Ascending aorta (tissue), 2 donors: ENCODE data around the gene B4GALNT4. TPM values are rescaled to one million over a fixed set of nuclear protein-coding genes. Genes with fewer than 3 reads are reported as not detected.

Source experiments
- DNase-seq, 2 donors: peaks; one replicate each; pipeline ENCODE4 v3.0.0-alpha.2; 2019; ENCODE audit warnings: low spot score in 2 of 2
- H3K27ac ChIP-seq, 2 donors: fragments of 200-600 bp; sonication (generic); one replicate each; pipeline ENCODE4 v1.5.1; 2016 to 2017; ENCODE audit warnings: mild to moderate bottlenecking in 1 of 2
- H3K27me3 ChIP-seq: fragments of 200-600 bp; sonication (generic); one replicate; pipeline ENCODE4 v1.5.1; 2017
- H3K36me3 ChIP-seq, 2 donors: fragments of 200-600 bp; sonication (generic); one replicate each; pipeline ENCODE4 v1.5.1; 2016
- H3K4me1 ChIP-seq, 2 donors: fragments of 200-600 bp; sonication (generic); one replicate each; pipeline ENCODE4 v1.5.1; 2016 to 2017; ENCODE audit warnings: mild to moderate bottlenecking in 1 of 2
- H3K4me3 ChIP-seq, 2 donors: fragments of 200-600 bp; sonication (generic); one replicate each; pipeline ENCODE4 v1.5.1; 2016 to 2017; ENCODE audit warnings: mild to moderate bottlenecking in 1 of 2
- H3K9me3 ChIP-seq, 2 donors: fragments of 200-600 bp; sonication (generic); one replicate each; pipeline ENCODE4 v1.5.1; 2016
- CTCF ChIP-seq, 3 experiments: fragments of 200-600 bp in 2 of 3; fragments of 450-650 bp in 1 of 3; sonication (generic) in 2 of 3; IDR thresholded peaks; one replicate each; pipeline ENCODE4 v1.5.1; 2016 to 2019; ENCODE audit warnings: antibody characterized with exemption in 3 of 3, mild to moderate bottlenecking in 1 of 3, moderate library complexity in 1 of 3
- intact Hi-C: fragments of 100-400 bp; cut with DNase I; formaldehyde crosslinking; loops from one replicate; pipeline ENCODE4 v1.15.1; 2023
- total RNA-seq: library from RNA; depleted of rRNA; stranded (reverse); fragments of >200 nt; gene quantifications from one replicate; pipeline ENCODE4 v1.1.0, GENCODE V29; 2016

The B4GALNT4 gene
- total RNA-seq, 1 donor from 2014 or later = not detected

- H3K27ac ChIP-seq = no peak overlapping the region
- H3K4me1 ChIP-seq = peaks cover 6 to 8% of the 10 kb centered on the region in 2 donors
- no peak overlapping the region for H3K4me3 ChIP-seq
- intact Hi-C loops = no loop called here
- H3K9me3 ChIP-seq = no peaks in the 10 kb centered on the region
- DNase-seq = no peak
- TF ChIP-seq CTCF (IDR thresholded peaks at IDR 0.05) = no peak
- H3K27me3 ChIP-seq = peaks cover 12% of the 10 kb centered on the region
- no peaks in the 10 kb centered on the region for H3K36me3 ChIP-seq
Observed at GRCh38 chr11:403761-404431, 34.6 kb downstream of the B4GALNT4 start.

- Histone ChIP-seq H3K27me3 (peaks cover 8% of the 10 kb centered on the region), H3K4me3 (no peak overlapping the region), H3K36me3 (no peaks in the 10 kb centered on the region), H3K4me1 (peaks cover 6 to 8% of the 10 kb centered on the region in 2 donors), H3K9me3 (no peaks in the 10 kb centered on the region), H3K27ac (no peak overlapping the region)
- intact Hi-C loops = no loop called here
- no peak for DNase-seq
- no peak for TF ChIP-seq CTCF (IDR thresholded peaks at IDR 0.05)
Observed at GRCh38 chr11:404551-405264, 35.4 kb downstream of the B4GALNT4 start.

GRCh38 chr11:405323-405953 lies 36.1 kb downstream of the B4GALNT4 start:
- Histone ChIP-seq H3K27me3 (peaks cover 1% of the 10 kb centered on the region), H3K36me3 (no peaks in the 10 kb centered on the region), H3K4me3 (no peak overlapping the region), H3K27ac (no peak overlapping the region), H3K4me1 (peaks cover 6 to 8% of the 10 kb centered on the region in 2 donors), H3K9me3 (no peaks in the 10 kb centered on the region)
- no peak for DNase-seq
- TF ChIP-seq CTCF (IDR thresholded peaks at IDR 0.05) = no peak
- intact Hi-C loops = no loop called here

GRCh38 chr11:405954-406795 lies 36.9 kb downstream of the B4GALNT4 start:
- intact Hi-C loops = loop anchor here (2.0 kb wide), 1 partner anchor 45 kb away; the partner anchor contains the start of gene PTDSS2
- no peak for DNase-seq
- no peaks in the 10 kb centered on the region for H3K9me3 ChIP-seq
- no peaks in the 10 kb centered on the region for H3K36me3 ChIP-seq
- H3K27me3 ChIP-seq = no peaks in the 10 kb centered on the region
- peak overlapping the region; percentile 55 to 56 for H3K4me3 ChIP-seq
- H3K27ac ChIP-seq = no peak overlapping the region
- H3K4me1 ChIP-seq = peaks cover 6 to 8% of the 10 kb centered on the region in 2 donors
- TF ChIP-seq CTCF (IDR thresholded peaks at IDR 0.05) = no peak
